NCI-H2171 (cell line): ENCODE data around the gene OGFR.
A peak's percentile ranks its signal among the peaks of the same experiment; 100 is the strongest.

Experiments used
- DNase-seq: peaks from one replicate; lab custom pipeline; 2025; lab: John Stamatoyannopoulos, UW

OGFR gene

DNA sequence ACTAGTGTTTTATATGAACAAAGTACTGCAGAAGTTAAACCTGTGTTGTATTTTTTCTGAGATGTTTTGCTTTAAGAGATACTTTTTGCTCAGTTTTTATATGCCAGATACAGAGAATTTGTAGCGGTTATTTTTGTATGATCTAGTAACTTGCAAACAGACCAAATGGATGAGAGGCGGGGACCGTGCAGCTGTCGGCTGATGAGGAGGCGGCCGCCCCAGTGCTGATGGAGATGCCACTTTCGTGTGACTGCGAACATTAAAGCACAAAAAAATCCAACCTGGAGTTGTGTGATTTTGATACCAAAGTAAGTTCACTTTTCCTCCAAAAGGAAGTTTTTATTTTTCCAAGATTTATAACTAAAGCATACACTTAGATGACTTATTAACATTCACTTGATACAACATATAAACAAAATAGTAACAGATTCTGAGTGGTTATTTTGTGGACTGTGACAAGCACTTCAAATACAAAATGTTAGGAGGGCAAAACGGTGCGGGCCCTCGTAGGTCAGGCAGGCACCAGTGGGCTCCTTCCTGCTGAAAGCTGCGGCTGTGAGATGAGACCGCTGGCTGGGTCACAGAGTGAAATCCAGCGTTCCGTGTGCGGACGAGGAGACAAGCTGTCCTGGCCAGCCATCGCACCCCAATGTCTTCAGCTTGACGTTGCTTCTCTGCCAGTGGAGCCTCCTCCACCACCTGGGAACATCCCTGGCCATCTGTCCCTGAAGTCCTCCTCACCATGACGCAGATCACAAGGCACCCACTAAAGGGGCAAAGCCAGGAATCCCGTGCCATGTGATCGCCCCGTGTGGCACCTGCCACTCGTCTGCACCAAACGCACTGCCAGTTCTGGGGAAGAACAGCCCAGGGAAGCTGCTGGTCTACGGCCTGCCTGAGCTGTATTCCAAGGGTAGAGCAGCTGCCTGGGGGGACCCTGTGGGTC lies 4.0 kb upstream of the OGFR start:
- no peak for DNase-seq

DNA sequence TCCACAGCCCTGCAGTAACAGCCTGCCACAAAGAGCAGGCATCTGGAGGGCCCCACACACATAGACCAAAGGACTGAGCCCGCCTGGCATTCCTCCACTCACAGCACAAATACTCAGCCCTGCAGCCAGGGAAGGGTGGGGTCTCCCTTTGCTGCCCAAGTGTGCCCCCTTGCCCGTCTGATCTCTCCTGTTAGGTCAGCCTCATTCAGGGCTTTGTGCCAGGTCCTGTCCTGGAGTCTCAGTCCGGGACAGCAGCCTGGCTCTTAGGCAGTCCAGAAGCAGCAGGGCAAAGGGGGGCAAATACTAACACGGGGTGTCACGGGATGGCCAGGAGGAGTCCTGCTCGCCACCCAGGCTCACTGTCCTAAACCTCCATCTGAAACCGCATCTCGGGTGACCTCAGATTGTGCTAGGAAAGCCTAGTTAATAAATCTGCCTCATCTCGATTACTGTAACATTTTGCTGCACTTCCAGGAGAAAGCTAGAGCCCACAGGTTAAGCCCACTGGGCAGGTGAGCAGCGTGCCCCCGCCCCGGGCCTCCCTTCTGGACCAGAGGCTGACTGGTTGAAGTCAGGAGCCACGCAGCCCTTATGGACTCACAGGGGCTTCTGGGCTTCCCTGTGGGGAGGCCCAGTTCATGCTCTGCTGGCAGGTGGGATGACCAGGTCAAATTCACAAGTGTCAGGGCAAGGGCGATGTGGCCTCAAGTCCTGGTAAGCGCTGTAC lies 3.2 kb upstream of the OGFR start:
- DNase-seq, result no peak

DNA sequence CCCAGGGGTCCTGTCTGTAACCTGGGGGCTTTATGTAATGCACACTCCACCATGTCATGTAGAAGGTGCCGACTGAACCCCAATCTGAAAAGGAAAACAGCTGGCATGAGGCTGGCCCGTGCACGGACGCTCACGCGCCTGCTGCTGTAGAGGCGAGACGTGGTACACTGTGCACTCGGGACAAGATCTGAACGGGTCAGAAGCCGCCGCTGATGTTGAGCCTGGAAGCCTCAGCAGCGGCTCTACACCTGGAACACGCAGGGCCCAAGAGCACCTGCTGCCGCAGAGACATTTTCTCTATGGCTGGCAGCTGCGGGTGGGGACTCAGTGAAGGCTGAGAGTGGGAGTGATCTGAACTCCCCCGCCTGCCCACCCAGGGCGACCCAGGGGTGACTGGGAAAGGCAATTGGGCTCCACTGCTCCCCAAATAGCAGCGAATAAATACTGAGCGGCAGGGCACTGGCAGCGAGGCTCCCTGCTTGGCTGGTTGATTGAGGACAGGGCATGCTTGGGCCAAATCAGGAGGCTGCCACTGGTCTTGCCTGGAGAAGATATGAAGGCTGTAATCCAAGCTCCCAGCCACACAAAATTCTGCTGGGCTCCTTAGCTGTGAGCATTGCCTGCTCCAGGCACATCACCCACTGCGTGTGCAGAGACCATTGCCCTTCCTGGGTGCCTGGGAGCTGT lies 2.5 kb upstream of the OGFR start:
- DNase-seq, result no peak

- no peak for DNase-seq
These were observed 511 bp upstream of the OGFR start for GRCh38 chr20:62804021-62804626.

GRCh38 chr20:62805155-62805710 lies 598 bp downstream of the OGFR start:
- DNase-seq, result no peak

- no peak for DNase-seq
These were observed 1.2 kb downstream of the OGFR start for GRCh38 chr20:62805711-62806382.

DNA sequence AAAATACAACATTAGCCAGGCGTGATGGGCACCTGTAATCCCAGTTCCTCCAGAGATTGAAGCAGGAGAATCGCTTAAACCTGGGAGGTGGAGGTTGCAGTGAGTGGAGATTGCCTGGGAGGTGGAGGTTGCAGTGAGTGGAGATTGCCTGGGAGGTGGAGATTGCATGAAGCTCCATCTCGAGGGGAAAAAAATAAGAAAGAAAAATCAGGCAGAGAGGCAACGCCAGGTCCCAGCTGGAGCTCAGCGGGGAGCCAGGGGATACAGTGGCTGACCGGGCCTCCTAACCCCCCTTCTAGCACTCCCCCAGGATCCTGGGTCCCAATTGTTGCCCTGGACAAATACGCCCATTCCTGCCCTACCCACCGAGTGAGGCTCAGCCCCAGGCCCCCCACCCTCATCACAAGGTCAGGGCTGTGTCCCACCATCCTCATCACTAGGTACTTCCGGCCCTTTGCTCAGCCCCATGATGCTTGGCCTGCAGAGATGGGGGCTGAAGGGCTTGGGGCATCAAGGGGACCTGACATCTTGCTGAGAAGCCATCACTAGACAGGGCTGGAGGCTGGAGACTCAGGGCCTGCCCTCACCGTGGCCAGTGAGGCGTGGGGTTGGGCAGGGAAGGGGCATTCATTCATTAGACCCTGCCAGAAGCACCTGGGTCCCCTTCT lies 1.9 kb downstream of the OGFR start:
- no peak for DNase-seq

DNA sequence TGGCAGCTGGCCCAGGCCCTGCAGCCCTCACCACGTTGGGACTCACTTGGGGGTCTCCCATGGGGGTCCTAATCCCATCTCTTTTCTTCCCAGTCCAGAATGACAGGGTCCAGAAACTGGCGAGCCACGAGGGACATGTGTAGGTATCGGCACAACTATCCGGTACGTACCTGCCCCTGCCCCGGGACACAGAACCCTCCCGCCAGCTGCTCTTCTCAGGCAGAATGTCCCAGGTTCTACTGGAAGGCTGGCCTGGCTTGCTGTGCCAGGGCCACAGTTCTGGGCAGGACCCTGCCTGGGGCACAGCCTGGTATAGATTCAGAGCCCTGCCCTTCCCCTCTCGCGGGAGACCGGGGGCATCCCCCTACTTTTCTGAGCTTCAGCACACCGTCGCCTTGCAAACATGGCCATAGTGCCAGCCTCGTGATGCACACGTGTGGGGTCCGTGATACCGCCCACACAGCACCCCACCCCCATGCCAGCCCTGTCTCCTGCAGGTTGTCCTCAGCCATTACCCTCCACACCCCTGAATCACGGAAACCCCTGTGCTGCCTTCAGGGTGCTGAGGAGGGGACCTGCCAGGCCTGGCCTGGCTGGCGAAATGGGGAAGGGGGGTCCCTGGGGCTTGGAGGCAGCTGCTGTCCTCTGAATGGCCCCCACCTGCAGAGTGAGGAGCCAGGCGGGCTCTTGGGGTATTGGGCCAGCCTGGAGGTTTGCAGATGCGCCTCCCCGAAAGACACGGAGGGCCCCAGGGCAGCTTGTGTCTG lies 3.0 kb downstream of the OGFR start:
- no peak for DNase-seq

DNA sequence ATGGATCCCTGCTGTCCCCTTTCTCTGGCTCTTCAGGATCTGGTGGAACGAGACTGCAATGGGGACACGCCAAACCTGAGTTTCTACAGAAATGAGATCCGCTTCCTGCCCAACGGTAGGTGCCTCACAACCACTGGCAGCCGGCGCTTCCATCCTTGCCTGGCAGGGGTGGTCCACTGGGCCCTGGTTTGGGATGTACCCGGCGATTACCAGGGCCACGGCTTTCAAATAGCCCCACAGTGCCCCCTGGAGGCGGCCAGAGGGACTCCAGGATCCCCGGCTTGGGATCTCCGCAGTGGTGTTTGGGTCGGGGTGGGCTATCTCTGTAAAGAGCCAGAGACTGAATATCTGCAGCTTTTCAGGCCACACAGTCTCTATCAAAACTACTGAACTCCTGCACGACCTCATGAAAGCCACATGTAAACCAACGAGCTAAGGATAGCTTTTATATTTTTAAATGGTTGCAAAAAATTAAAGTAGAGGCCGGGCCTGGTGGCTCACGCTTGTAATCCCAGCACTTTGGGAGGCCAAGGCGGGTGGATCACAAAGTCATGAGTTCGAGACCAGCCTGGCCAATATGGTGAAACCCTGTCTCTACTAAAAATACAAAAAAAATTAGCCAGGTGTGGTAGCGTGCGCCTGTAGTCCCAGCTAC lies 3.7 kb downstream of the OGFR start:
- DNase-seq, result peak; percentile 27

GRCh38 chr20:62809530-62810428 lies 5.1 kb downstream of the OGFR start:
- DNase-seq, result no peak

DNA sequence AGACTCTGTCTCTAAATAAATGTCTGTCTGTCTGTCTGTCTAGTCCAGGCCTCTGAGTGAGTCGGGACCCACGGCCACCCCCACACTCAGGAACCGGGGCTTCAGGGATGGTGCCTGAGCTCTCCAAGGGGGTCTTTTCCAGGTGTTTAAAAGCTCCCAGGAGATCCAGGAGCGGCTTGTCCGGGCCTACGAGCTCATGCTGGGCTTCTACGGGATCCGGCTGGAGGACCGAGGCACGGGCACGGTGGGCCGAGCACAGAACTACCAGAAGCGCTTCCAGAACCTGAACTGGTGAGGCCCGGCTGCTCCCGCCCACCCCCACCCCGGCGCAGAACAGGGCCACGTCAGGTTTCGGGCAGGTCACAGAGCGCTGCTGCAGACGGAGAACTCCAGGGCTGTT lies 6.7 kb downstream of the OGFR start:
- DNase-seq, result no peak

DNA sequence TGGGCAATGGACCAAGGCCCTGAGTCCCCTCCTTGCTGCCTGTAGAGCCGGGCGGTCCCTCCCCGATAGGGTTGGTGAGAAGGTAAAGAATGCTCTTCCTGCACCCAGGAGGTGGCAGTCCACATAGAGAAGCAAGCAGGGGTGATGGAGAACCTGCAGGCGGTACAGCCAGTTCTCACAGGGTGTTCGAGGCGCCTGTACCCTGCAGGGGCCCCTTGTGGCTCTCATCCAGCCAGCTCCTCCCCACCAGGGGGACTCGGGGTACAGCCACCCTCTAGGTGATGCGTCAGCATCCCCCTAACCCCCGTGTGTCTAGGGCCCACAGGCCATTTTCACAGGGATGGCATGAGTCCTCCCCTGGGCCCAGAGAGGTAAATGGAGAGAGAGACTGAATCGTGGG lies 7.1 kb downstream of the OGFR start:
- no peak for DNase-seq

DNA sequence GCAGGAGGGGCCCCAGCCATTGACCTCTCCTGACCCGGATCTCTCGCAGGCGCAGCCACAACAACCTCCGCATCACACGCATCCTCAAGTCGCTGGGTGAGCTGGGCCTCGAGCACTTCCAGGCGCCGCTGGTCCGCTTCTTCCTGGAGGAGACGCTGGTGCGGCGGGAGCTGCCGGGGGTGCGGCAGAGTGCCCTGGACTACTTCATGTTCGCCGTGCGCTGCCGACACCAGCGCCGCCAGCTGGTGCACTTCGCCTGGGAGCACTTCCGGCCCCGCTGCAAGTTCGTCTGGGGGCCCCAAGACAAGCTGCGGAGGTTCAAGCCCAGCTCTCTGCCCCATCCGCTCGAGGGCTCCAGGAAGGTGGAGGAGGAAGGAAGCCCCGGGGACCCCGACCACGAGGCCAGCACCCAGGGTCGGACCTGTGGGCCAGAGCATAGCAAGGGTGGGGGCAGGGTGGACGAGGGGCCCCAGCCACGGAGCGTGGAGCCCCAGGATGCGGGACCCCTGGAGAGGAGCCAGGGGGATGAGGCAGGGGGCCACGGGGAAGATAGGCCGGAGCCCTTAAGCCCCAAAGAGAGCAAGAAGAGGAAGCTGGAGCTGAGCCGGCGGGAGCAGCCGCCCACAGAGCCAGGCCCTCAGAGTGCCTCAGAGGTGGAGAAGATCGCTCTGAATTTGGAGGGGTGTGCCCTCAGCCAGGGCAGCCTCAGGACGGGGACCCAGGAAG lies 7.7 kb downstream of the OGFR start:
- no peak for DNase-seq

GRCh38 chr20:62812907-62813200 lies 8.2 kb downstream of the OGFR start:
- DNase-seq, result no peak

- no peak for DNase-seq
These were observed 9.0 kb downstream of the OGFR start for GRCh38 chr20:62813588-62813987.

- DNase-seq, result no peak
These were observed 9.5 kb downstream of the OGFR start for GRCh38 chr20:62814060-62814708.

- no peak for DNase-seq
These were observed 10.1 kb downstream of the OGFR start for GRCh38 chr20:62814709-62815065.
